Panc1 (cell line): Measurements from ENCODE around the gene TOR1AIP1. TPM values are rescaled to one million over a fixed set of nuclear protein-coding genes. Genes with fewer than 3 reads are reported as not detected.
A peak's percentile ranks its signal among the peaks of the same experiment; 100 is the strongest.

Experiments
- ATAC-seq: fragments of 200-7000 bp; cut with Tn5 transposase; 2 replicates; pipeline ENCODE4 v1.9.1; 2020; ENCODE audit warnings: mild to moderate bottlenecking, moderate library complexity
- BruUV-seq: library from RNA; stranded (reverse); fragments of 400-500 nt; replicated peaks from 2 replicates; lab custom pipeline; 2021; lab: Mats Ljungman, UMichigan
- CTCF ChIA-PET: fragments of 300-600 bp; sonication (Branson Sonifier 250); formaldehyde crosslinking; loops from one replicate; lab custom pipeline; 2022; ENCODE audit warnings: antibody characterized with exemption; lab: Charles Lee
- POLR2A ChIA-PET: fragments of 300-600 bp; sonication (Branson Sonifier 250); formaldehyde crosslinking; loops from one replicate; lab custom pipeline; 2022; ENCODE audit warnings: antibody characterized with exemption; lab: Charles Lee
- DNase-seq: peaks from one replicate; pipeline ENCODE4 v3.0.0-alpha.2; 2010; ENCODE audit warnings: low read depth, low spot score
- H3K27ac ChIP-seq: 2 replicates; pipeline ENCODE4 v1.5.1; 2011; ENCODE audit warnings: mild to moderate bottlenecking, low read length, inconsistent platforms
- H3K27me3 ChIP-seq: fragments of 200-500 bp; sonication (Bioruptor generic); 2 replicates; pipeline ENCODE4 v1.6.0; 2014; ENCODE audit warnings: low read length, inconsistent platforms; ENCODE audit not compliant: control insufficient read depth, insufficient read depth
- H3K36me3 ChIP-seq: fragments of 200-500 bp; sonication (Bioruptor generic); 2 replicates; pipeline ENCODE4 v1.5.1; 2014; ENCODE audit warnings: inconsistent platforms, mild to moderate bottlenecking, low read length, moderate library complexity; ENCODE audit not compliant: control insufficient read depth, insufficient read depth
- H3K4me1 ChIP-seq: 2 replicates; pipeline ENCODE4 v1.5.1; 2011; ENCODE audit warnings: inconsistent platforms, mild to moderate bottlenecking, low read length, moderate library complexity; ENCODE audit not compliant: control insufficient read depth, insufficient read depth
- H3K4me3 ChIP-seq, 2 experiments: 2 replicates each; pipeline ENCODE4 v1.5.1; 2011 to 2012; ENCODE audit warnings: low read depth in 2 of 2, low read length in 2 of 2, mild to moderate bottlenecking in 2 of 2, inconsistent platforms in 1 of 2, moderate library complexity in 1 of 2
- H3K9me3 ChIP-seq: fragments of 200-500 bp; sonication (Bioruptor generic); 2 replicates; pipeline ENCODE4 v1.5.1; 2014; ENCODE audit warnings: low read depth, mild to moderate bottlenecking, inconsistent platforms, low read length, moderate library complexity; ENCODE audit not compliant: control insufficient read depth, insufficient read depth
- POLR2AphosphoS5 ChIP-seq: IDR thresholded peaks from 2 replicates; pipeline ENCODE4 v1.6.1; 2012; ENCODE audit warnings: mild to moderate bottlenecking, low read depth, low read length, moderate library complexity
- SIN3A ChIP-seq: IDR thresholded peaks from 2 replicates; pipeline ENCODE4 v1.6.1; 2012; ENCODE audit warnings: low read depth, mild to moderate bottlenecking, low read length, moderate library complexity, borderline replicate concordance; ENCODE audit not compliant: insufficient read depth
- TCF7L2 ChIP-seq: IDR thresholded peaks from 2 replicates; pipeline ENCODE4 v1.6.1; 2011; ENCODE audit warnings: mild to moderate bottlenecking, low read depth, low read length, inconsistent platforms
- in situ Hi-C: cut with HindIII; loops from 2 replicates; pipeline ENCODE4 v1.10.0; 2016; ENCODE audit warnings: low sequenced_read_pairs, low pct_unique_long_range_greater_than_20kb
- intact Hi-C: fragments of 100-400 bp; cut with micrococcal nuclease; formaldehyde crosslinking; loops from one replicate; pipeline ENCODE4 v1.10.0; 2022; ENCODE audit not compliant: unreplicated experiment
- total RNA-seq: library from RNA; stranded (reverse); gene quantifications from one replicate; pipeline ENCODE4 v1.2.1, GENCODE V29; 2021; ENCODE audit not compliant: unreplicated experiment
- TF ChIP-seq, protein P1 (sequence below): fragments of 450-650 bp; IDR thresholded peaks from 2 replicates; pipeline ENCODE4 v1.5.1; 2017; ENCODE audit warnings: mild to moderate bottlenecking
- TF ChIP-seq, protein P2 (sequence below), 2 experiments: IDR thresholded peaks; 2 replicates each; pipeline ENCODE4 v1.6.1; 2011 to 2012; ENCODE audit warnings: low read depth in 2 of 2, control low read depth in 1 of 2, low read length in 1 of 2, mild to moderate bottlenecking in 1 of 2, moderate library complexity in 1 of 2; ENCODE audit not compliant: insufficient read depth in 1 of 2

Gene TOR1AIP1
- total RNA-seq, 1 experiment from 2014 or later: 62.0 TPM

GRCh38 chr1:179929955-179930798 lies 48.1 kb downstream of the TOR1AIP1 start:
- DNase-seq (no peak), ATAC-seq (peak; percentile 71)
- BruUV-seq: no TSS peak
- Histone ChIP-seq H3K4me3 (no peak overlapping the region), H3K36me3 (no peaks in the 10 kb centered on the region), H3K27ac (peak overlapping the region; percentile 48; the same call in 1 of the 2 replicates), H3K27me3 (no peaks in the 10 kb centered on the region), H3K9me3 (no peaks in the 10 kb centered on the region), H3K4me1 (peaks cover 18% of the 10 kb centered on the region; the same call in 1 of the 2 replicates)
- intact Hi-C loops: no loop called here
- POLR2A ChIA-PET: no interaction called here
- TF ChIP-seq, protein P1, sequence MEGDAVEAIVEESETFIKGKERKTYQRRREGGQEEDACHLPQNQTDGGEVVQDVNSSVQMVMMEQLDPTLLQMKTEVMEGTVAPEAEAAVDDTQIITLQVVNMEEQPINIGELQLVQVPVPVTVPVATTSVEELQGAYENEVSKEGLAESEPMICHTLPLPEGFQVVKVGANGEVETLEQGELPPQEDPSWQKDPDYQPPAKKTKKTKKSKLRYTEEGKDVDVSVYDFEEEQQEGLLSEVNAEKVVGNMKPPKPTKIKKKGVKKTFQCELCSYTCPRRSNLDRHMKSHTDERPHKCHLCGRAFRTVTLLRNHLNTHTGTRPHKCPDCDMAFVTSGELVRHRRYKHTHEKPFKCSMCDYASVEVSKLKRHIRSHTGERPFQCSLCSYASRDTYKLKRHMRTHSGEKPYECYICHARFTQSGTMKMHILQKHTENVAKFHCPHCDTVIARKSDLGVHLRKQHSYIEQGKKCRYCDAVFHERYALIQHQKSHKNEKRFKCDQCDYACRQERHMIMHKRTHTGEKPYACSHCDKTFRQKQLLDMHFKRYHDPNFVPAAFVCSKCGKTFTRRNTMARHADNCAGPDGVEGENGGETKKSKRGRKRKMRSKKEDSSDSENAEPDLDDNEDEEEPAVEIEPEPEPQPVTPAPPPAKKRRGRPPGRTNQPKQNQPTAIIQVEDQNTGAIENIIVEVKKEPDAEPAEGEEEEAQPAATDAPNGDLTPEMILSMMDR: no peak
- no peak for TF ChIP-seq SIN3A
- TF ChIP-seq, protein P2, sequence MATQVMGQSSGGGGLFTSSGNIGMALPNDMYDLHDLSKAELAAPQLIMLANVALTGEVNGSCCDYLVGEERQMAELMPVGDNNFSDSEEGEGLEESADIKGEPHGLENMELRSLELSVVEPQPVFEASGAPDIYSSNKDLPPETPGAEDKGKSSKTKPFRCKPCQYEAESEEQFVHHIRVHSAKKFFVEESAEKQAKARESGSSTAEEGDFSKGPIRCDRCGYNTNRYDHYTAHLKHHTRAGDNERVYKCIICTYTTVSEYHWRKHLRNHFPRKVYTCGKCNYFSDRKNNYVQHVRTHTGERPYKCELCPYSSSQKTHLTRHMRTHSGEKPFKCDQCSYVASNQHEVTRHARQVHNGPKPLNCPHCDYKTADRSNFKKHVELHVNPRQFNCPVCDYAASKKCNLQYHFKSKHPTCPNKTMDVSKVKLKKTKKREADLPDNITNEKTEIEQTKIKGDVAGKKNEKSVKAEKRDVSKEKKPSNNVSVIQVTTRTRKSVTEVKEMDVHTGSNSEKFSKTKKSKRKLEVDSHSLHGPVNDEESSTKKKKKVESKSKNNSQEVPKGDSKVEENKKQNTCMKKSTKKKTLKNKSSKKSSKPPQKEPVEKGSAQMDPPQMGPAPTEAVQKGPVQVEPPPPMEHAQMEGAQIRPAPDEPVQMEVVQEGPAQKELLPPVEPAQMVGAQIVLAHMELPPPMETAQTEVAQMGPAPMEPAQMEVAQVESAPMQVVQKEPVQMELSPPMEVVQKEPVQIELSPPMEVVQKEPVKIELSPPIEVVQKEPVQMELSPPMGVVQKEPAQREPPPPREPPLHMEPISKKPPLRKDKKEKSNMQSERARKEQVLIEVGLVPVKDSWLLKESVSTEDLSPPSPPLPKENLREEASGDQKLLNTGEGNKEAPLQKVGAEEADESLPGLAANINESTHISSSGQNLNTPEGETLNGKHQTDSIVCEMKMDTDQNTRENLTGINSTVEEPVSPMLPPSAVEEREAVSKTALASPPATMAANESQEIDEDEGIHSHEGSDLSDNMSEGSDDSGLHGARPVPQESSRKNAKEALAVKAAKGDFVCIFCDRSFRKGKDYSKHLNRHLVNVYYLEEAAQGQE (IDR thresholded peaks at IDR 0.05; ENCODE audit: insufficient read depth in 1 of 2, low read depth in 2 of 2, low read length in 1 of 2): no peak
- TF ChIP-seq POLR2AphosphoS5: no peak
- TF ChIP-seq TCF7L2: peak; percentile 85
- in situ Hi-C loops: no loop called here
- CTCF ChIA-PET: no interaction called here

GRCh38 chr1:179930867-179931266 lies 48.8 kb downstream of the TOR1AIP1 start:
- H3K36me3 ChIP-seq: no peaks in the 10 kb centered on the region
- peaks cover 18% of the 10 kb centered on the region; the same call in 1 of the 2 replicates for H3K4me1 ChIP-seq
- no peaks in the 10 kb centered on the region for H3K27me3 ChIP-seq
- CTCF ChIA-PET: no interaction called here
- POLR2A ChIA-PET: no interaction called here
- no TSS peak for BruUV-seq
- TF ChIP-seq POLR2AphosphoS5: 0 out of 2 replicates have a peak, but pooled peaks have one; percentile 21
- no peak for TF ChIP-seq SIN3A
- no peak overlapping the region; the same call in 1 of the 2 replicates for H3K27ac ChIP-seq
- DNase-seq (no peak), ATAC-seq (peak; percentile 80)
- no peak overlapping the region for H3K4me3 ChIP-seq
- intact Hi-C loops: no loop called here
- no peaks in the 10 kb centered on the region for H3K9me3 ChIP-seq
- in situ Hi-C loops: no loop called here

GRCh38 chr1:179933219-179933618 lies 51.1 kb downstream of the TOR1AIP1 start:
- Histone ChIP-seq H3K27me3 (no peaks in the 10 kb centered on the region), H3K36me3 (no peaks in the 10 kb centered on the region), H3K4me1 (peaks cover 22% of the 10 kb centered on the region; the same call in 1 of the 2 replicates), H3K4me3 (no peak overlapping the region), H3K27ac (peak overlapping the region; percentile 42; the same call in 1 of the 2 replicates), H3K9me3 (no peaks in the 10 kb centered on the region)
- DNase-seq: no peak
- in situ Hi-C loops: no loop called here
- no TSS peak for BruUV-seq
- no peak for TF ChIP-seq POLR2AphosphoS5
- TF ChIP-seq, protein P2 (IDR thresholded peaks at IDR 0.05; ENCODE audit: insufficient read depth in 1 of 2, low read depth in 2 of 2, low read length in 1 of 2): no peak
- no peak for TF ChIP-seq TCF7L2
- TF ChIP-seq, protein P1: no peak
- no peak for TF ChIP-seq SIN3A
- intact Hi-C loops: no loop called here
- ATAC-seq: no peak
- POLR2A ChIA-PET: interaction anchor here (0.7 kb wide), 1 partner anchor 84 kb away, joined by 3 read pairs; no protein-coding TSS in a partner anchor
- CTCF ChIA-PET: interaction anchor here (0.6 to 1.0 kb wide), 2 partner anchors 119 to 648 kb away, joined by 7 to 11 read pairs; no protein-coding TSS in a partner anchor
